Right renal pelvis (tissue), 4 donors: ENCODE results near the gene MRPS27. TPM values are rescaled to one million over a fixed set of nuclear protein-coding genes. Genes with fewer than 3 reads are reported as not detected.

Experiments
- DNase-seq, 4 donors: peaks; one replicate each; pipeline ENCODE4 v3.0.0-alpha.2; 2013; ENCODE audit warnings: low read depth in 4 of 4, low spot score in 3 of 4, missing footprints in 1 of 4
- polyA plus RNA-seq, 4 donors: library from polyadenylated mRNA; unstranded; fragments of 120-200 nt; gene quantifications; one replicate each; pipeline ENCODE4 v1.2.1, GENCODE V29; 2013; ENCODE audit not compliant: insufficient read length in 4 of 4

The MRPS27 gene
- polyA plus RNA-seq, result 10 to 100 TPM; 63.4 to 73.8 (median 70.4) TPM

- peak; percentile 88 to 97 (median 96) for DNase-seq
Observed at GRCh38 chr5:72319976-72320752, at the start of gene MRPS27, which contains the start of gene PTCD2. TSS of gene MRPS27 (minus strand) at chr5:72320240. CDS start at chr5:72320221, 19 bp downstream. TSS of gene PTCD2 (plus strand) at chr5:72320373. CDS start at chr5:72320383, 10 bp downstream.

GRCh38 chr5:72369711-72370110, 49.7 kb upstream of the MRPS27 start:
- DNase-seq, result no peak

- no peak for DNase-seq
Observed at GRCh38 chr5:72369301-72369700, 49.3 kb upstream of the MRPS27 start.

GRCh38 chr5:72368271-72368670, 48.2 kb upstream of the MRPS27 start:
- DNase-seq, result no peak

- peak; percentile 39 to 65 (median 51) for DNase-seq
Observed at GRCh38 chr5:72366324-72366976, 46.4 kb upstream of the MRPS27 start.

GRCh38 chr5:72364951-72365350, 44.9 kb upstream of the MRPS27 start:
- DNase-seq, result no peak

- no peak for DNase-seq
Observed at GRCh38 chr5:72364171-72364570, 44.1 kb upstream of the MRPS27 start.

GRCh38 chr5:72363166-72363802, 43.2 kb upstream of the MRPS27 start:
- DNase-seq, result no peak

GRCh38 chr5:72359886-72360285, 39.8 kb upstream of the MRPS27 start:
- DNase-seq, result no peak

GRCh38 chr5:72358925-72359324, 38.9 kb upstream of the MRPS27 start:
- no peak for DNase-seq

GRCh38 chr5:72356361-72356760, 36.3 kb upstream of the MRPS27 start:
- no peak for DNase-seq

GRCh38 chr5:72355706-72356299, 35.8 kb upstream of the MRPS27 start:
- DNase-seq, result peak in 1 of 4 donors; percentile 7

GRCh38 chr5:72353046-72353445, 33.0 kb upstream of the MRPS27 start:
- DNase-seq, result no peak

GRCh38 chr5:72352616-72353015, 32.6 kb upstream of the MRPS27 start:
- DNase-seq, result no peak

GRCh38 chr5:72351376-72351775, 31.3 kb upstream of the MRPS27 start:
- DNase-seq, result no peak

- DNase-seq, result no peak
Observed at GRCh38 chr5:72347801-72348308, 27.8 kb upstream of the MRPS27 start.

GRCh38 chr5:72346398-72346797, 26.4 kb upstream of the MRPS27 start:
- no peak for DNase-seq

GRCh38 chr5:72338689-72339209, 18.7 kb upstream of the MRPS27 start:
- DNase-seq, result no peak

GRCh38 chr5:72337159-72337558, 17.1 kb upstream of the MRPS27 start:
- no peak for DNase-seq

GRCh38 chr5:72330712-72331111, 10.7 kb upstream of the MRPS27 start:
- no peak for DNase-seq

- DNase-seq, result no peak
Observed at GRCh38 chr5:72328172-72328571, 8.1 kb upstream of the MRPS27 start.
